Measurements from ENCODE around the gene ANKMY1. TPM values are rescaled to one million over a fixed set of nuclear protein-coding genes. Genes with fewer than 3 reads are reported as not detected.

Gene ANKMY1
- total and polyA plus RNA-seq, 8 donors, result 6.9 to 20.1 (median 10.7) TPM

- H3K4me3 ChIP-seq, result no peak overlapping the region
- no peaks in the 10 kb centered on the region for H3K27me3 ChIP-seq
- no peak for ATAC-seq
- 40 to 42% methylated on average over 9 to 10 of the region's 10 CpGs for WGBS, 2 donors
- no peak for FAIRE-seq
- intact Hi-C loops (cut with DNase I), result no loop called here
- no peak overlapping the region for H3K27ac ChIP-seq
- no peaks in the 10 kb centered on the region for H3K4me1 ChIP-seq
- no peaks in the 10 kb centered on the region for H3K36me3 ChIP-seq
- DNase-seq, result peak in 4 of 6 donors; percentile 10 to 50 (median 27)
- no peaks in the 10 kb centered on the region for H3K9me3 ChIP-seq
- TF ChIP-seq CTCF (IDR thresholded peaks at IDR 0.05), result no peak
These were observed 88.5 kb downstream of the ANKMY1 start for GRCh38 chr2:240469239-240469636.

GRCh38 chr2:240468303-240469238 is 89.2 kb downstream of the ANKMY1 start:
- DNase-seq (peak in 5 of 6 donors; percentile 2 to 65 (median 20)), FAIRE-seq (no peak), ATAC-seq (peak in 1 of 4 donors; percentile 5)
- no peaks in the 10 kb centered on the region for H3K9me3 ChIP-seq
- intact Hi-C loops (cut with DNase I), result no loop called here
- H3K27me3 ChIP-seq, result no peaks in the 10 kb centered on the region
- H3K4me1 ChIP-seq, result no peaks in the 10 kb centered on the region
- no peak overlapping the region for H3K4me3 ChIP-seq
- WGBS, 2 donors, result 67 to 76% methylated on average over 19 to 20 of the region's 20 CpGs
- no peak for TF ChIP-seq CTCF (IDR thresholded peaks at IDR 0.05)
- no peaks in the 10 kb centered on the region for H3K36me3 ChIP-seq
- H3K27ac ChIP-seq, result no peak overlapping the region

- Histone ChIP-seq H3K4me3 (no peak overlapping the region), H3K4me1 (no peaks in the 10 kb centered on the region), H3K27ac (no peak overlapping the region), H3K27me3 (no peaks in the 10 kb centered on the region), H3K36me3 (no peaks in the 10 kb centered on the region), H3K9me3 (no peaks in the 10 kb centered on the region)
- ATAC-seq (peak in 2 of 4 donors; percentile 3 to 4), DNase-seq (peak in 5 of 6 donors; percentile 1 to 50 (median 16)), FAIRE-seq (no peak)
- no peak for TF ChIP-seq CTCF (IDR thresholded peaks at IDR 0.05)
- 86 to 89% methylated on average over 20 to 22 of the region's 22 CpGs for WGBS, 2 donors
- intact Hi-C loops (cut with DNase I), result no loop called here
These were observed 90.0 kb downstream of the ANKMY1 start for GRCh38 chr2:240467659-240468302.

- Histone ChIP-seq H3K27ac (no peak overlapping the region), H3K4me3 (no peak overlapping the region), H3K9me3 (no peaks in the 10 kb centered on the region), H3K4me1 (no peaks in the 10 kb centered on the region), H3K36me3 (no peaks in the 10 kb centered on the region), H3K27me3 (no peaks in the 10 kb centered on the region)
- DNase-seq (peak in 4 of 6 donors; percentile 1 to 52 (median 28)), FAIRE-seq (no peak), ATAC-seq (no peak)
- 79 to 94% methylated on average over 10 to 12 of the region's 12 CpGs for WGBS, 2 donors
- intact Hi-C loops (cut with DNase I), result no loop called here
- TF ChIP-seq CTCF (IDR thresholded peaks at IDR 0.05), result no peak
These were observed 90.6 kb downstream of the ANKMY1 start for GRCh38 chr2:240467149-240467642.

Data from pancreas (tissue), 10 donors.